NCI-H524 treated with DMSO at 0.1 percent for 48 hours (cell line): Measurements from ENCODE around the gene POM121.
"Not testable (repeated sequence)": the region's sequence is repeated elsewhere in the genome, so short reads cannot be mapped to it uniquely, and the experiment has no call there.

ENCODE experiments used
- DNase-seq: peaks from one replicate; lab custom pipeline; 2025; lab: John Stamatoyannopoulos, UW

Gene POM121

DNA sequence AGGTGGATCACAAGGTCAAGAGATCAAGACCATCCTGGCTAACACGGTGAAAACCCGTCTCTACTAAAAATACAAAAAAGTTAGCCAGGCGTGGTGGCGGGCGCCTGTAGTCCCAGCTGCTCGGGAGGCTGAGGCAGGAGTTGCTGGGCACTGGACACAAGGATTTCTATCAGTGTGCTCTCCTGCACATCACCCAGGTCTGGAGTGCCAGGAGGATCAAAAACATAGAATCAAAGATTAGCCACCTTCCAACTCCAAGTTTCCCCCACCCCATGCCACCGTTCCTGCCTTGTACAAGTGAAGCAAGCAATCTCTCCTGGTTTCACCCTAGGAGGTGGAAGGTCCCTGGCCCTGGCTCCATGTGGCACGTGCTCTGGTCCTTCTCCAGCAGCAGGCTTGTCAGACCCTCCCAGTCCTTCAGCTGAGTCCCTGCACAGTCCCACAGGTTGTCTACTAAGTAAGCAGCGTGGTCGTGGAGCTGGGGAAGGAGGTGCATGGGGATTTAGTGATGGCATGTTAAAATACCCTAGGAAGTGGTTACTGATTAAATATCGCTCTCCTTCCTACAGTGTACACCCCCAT, 73.1 kb downstream of the POM121 start:
- DNase-seq = not testable (repeated sequence)
